HG03095 (cell line): Measurements from ENCODE around the gene GRIPAP1.

Experiments used
- ATAC-seq: cut with Tn5 transposase; IDR thresholded peaks from one replicate; pipeline ENCODE4 v1.9.1; 2021; ENCODE audit warnings: moderate library complexity; ENCODE audit not compliant: unreplicated experiment

Gene GRIPAP1, protein sequence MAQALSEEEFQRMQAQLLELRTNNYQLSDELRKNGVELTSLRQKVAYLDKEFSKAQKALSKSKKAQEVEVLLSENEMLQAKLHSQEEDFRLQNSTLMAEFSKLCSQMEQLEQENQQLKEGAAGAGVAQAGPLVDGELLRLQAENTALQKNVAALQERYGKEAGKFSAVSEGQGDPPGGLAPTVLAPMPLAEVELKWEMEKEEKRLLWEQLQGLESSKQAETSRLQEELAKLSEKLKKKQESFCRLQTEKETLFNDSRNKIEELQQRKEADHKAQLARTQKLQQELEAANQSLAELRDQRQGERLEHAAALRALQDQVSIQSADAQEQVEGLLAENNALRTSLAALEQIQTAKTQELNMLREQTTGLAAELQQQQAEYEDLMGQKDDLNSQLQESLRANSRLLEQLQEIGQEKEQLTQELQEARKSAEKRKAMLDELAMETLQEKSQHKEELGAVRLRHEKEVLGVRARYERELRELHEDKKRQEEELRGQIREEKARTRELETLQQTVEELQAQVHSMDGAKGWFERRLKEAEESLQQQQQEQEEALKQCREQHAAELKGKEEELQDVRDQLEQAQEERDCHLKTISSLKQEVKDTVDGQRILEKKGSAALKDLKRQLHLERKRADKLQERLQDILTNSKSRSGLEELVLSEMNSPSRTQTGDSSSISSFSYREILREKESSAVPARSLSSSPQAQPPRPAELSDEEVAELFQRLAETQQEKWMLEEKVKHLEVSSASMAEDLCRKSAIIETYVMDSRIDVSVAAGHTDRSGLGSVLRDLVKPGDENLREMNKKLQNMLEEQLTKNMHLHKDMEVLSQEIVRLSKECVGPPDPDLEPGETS

GRCh38 chrX:49002091-49002935 is at the start of gene GRIPAP1:
Gene GRIPAP1, minus strand, starts transcription at chrX:49002264. Its CDS starts 35 bp downstream, at chrX:49002229.
- ATAC-seq = peak; percentile 73

DNA sequence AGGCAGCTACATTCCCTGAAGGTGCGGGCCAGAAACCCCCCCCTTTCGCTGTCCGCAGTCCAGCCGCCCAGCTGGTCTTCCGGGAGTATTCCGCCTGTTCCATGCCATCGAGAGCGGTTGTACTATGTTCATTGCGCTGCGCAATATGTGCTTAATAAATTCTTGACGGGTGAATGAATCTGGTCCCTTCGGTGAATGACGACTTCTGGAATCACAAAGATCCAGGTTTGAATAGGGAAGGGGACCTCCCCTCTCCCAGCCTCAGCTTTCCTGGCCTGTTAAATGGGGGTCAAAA is 41.9 kb upstream of the GRIPAP1 start:
- ATAC-seq = no peak

DNA sequence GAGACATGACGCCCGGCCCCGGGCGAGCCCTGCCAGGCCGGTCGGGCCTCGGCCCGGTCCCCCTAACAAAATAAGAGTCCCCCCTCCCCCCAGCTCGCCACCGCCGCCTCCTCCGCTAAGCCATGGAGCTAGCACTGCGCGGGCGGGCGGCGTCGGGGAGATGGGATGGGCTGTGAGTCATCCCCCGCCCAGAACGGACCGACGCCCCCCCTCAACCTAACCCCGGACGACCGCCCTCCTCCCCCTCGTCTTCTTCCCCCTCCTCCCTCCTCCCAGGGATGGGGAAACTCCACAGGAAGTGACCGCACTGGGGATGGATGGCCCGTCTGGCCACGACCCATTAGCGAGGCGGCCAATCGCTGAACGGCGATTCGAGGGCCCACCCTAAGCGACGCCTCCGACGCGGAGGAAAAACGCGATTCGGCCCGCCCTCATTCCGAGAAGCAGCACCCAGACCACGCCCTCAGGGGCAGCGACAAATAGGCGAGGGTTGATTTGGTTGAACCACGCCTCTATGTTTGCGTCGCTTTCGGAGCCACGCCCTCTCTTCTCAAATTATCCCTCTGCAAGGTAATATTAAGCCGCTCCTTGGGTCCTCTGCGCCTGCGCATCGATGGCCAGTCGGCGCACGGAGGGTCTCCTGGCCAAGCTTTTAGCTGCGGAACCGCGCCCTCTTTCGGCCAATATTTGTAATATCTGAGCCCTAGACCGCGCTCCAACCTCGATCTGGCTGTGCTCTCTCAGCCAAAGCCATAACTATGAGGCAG is 41.3 kb upstream of the GRIPAP1 start, which contains the start of gene TFE3:
Gene TFE3, minus strand, starts transcription at position 138 of the 767 bp plus-strand sequence. Its CDS starts 131 bp downstream, at position 7.
- ATAC-seq = peak; percentile 83

DNA sequence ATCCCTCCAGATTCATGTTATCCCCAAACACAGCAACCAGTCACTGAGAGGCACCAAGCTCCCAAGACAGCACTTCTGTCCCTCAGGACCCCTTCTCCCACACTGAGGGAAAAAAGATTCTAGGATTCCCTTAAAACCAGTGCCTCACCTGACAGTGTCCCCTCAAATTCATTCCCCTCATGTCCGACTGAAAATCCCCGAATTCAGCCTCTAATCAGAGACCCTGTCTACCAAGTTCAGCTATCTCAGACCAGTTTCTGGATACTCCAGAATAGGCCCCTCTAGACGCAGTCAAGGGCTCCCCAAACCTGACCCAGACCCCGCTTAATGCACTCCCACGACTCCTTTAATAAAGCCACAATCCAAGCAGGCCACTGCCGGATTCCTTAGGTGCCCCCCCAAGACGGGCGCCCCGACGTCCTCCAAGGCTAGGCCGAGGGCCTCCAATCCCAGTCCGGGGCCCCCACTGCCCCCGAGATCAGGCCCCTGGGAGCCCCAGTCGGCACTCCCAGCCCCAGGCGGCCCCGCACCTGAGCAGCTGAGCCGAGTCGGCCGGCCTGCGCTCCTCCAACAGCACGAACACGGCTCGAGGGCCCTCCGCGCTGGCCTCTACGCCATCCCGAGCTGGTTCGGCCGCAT is 40.6 kb upstream of the GRIPAP1 start:
- no peak for ATAC-seq

DNA sequence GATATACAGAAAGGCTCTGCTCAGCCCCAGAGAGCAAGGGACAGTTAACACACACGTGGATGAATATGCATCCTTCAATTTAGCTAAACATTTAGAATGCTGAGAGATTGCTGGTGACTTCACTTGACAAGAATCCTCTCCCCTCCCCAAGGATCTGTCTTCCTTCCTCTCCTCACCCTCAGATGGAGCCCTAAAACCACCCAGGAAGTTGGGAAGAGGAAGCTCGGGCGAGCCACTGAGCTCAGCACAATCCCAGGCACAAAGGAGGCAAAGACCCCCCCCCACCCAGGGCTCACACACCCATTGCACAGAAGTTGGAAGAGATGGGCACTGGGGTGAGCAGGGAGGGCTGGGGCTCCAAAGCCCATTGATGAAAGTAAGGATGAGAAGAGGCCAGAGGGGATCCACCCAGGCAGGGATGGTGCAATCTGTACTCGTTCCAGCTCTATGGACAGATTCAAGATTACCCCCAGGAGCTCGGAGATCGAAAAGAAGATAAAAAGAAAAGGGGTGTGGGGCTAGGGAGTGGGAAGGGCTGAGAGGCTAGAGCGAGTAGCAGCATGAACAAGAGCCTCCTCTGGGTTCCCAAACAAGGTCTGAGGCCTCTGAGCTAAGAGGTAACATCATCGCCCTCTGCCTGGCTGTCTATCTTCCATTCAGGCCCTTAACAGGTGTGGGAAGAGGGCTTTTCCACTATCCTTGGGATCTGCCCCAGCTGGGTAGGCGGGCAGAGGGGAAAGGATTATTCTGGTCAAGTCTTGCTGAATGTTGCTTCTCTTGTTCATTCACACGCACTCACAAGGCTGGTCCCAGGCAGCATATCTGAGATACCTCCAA is 39.9 kb upstream of the GRIPAP1 start:
- ATAC-seq = no peak

DNA sequence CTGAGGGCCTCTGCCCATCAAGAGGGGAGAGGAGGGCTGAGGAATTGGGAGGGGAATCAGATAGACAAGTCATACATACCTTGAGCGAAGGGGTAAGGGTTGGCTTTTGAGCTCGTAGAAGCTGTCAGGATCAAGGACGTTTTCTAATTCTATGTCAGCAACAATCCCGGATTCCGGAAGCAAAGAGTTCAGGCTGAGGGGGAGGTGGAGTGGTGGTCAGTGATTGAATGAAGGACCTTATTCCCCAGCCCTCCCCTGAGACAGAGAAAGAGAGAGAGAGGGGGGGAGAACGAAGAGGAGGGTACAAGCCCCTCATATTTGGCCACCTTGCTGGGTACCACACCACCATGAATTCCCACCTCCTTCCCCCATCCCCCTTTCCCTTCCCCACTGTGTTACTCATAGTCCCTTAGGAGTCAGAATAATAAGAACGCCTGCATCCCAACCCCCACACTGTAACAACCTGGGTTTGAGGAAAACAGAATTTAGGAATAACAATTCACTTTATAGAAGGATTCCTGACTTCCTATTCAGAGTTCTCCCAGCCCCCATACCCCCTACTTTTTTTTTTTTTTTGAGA is 38.4 kb upstream of the GRIPAP1 start:
- ATAC-seq = no peak

DNA sequence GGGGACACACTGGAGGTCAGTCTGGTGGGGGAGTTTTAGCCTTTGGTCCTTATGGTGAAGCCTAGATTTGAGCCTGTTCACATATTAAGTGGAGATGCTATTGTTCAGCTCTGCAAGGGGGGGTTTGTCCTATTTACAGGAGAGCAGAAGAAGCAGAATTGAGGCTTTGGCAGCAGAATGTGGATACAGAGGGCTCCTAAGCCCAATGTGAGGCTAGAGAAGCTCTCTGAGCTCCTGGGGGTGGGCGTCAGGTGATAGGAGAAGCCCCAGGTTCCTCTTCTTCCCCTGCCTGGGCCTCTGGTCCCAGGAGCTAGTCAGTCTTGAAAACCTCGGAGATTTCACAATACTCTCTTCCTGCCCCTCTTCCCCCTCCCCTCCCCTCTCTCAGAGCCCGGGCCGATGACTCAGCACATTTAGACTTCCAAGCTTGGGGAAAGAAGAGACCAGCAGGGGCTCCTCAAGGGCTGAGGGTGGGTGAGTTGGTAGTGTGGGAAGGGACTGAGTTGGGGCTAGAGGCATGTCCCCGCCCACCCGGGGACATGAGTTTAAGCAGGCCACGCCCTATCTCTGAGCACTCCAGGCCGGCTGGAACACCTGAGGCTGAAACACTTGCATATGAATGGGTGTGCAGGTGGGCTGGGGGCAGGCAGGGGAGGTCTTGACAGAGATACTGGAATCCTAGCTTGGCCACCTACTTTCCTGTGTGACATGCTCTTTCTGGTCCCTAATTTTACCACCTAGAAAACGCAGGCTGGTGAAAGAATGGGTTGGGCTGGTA is 37.7 kb upstream of the GRIPAP1 start:
- ATAC-seq = no peak

DNA sequence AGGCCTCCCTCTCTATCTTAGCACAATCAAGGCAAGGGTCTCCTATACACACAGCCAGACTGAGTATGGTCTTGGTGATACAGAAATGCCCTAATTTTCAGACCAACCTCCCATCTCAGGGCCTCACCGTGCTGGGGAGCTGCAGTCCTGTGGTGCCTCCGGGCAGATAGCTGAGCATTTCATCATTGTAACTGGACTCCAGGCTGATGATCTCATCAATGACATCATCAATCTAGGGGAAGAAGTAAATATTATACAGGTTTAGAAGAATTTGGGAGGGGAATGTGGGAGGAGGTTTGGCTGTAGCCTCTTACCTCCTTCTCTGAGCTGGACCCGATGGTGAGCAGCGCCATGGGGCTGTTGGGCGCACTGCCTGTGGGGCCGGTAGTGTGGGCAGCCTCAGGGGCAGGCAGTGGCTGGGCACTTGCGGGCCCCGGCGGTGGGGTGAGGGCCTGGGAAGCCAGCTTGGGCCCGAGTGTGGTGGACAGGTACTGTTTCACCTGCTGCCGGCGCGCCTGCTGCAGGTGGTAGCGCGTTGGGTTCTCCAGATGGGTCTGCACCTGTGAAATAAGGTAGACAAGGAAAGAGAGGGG is 35.9 kb upstream of the GRIPAP1 start:
- ATAC-seq = no peak

GRCh38 chrX:49030283-49030682 is 28.2 kb upstream of the GRIPAP1 start:
- no peak for ATAC-seq

GRCh38 chrX:49029876-49030275 is 27.8 kb upstream of the GRIPAP1 start:
- no peak for ATAC-seq

GRCh38 chrX:49019599-49020249 is 17.7 kb upstream of the GRIPAP1 start:
- ATAC-seq = no peak

DNA sequence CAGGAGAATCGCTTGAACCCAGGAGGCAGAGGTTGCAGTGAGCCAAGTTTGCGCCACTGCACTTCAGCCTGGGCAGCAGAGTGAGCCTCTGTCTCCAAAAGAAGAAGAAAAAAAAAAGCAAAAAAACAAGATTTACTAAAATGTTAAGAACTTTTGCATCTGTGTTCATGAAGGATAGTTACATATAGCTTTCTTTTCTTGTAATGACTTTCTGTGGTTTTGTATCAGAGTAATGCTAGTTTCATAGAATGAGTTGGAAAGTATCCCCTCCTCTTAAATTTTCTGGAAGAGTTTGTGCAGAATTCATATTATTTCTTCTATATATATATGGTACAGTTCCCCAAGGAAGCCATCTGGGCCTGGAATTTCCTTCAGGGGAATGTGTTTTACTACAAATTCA is 17.0 kb upstream of the GRIPAP1 start:
- no peak for ATAC-seq

GRCh38 chrX:49003696-49004095 is 1.6 kb upstream of the GRIPAP1 start:
- ATAC-seq = no peak

DNA sequence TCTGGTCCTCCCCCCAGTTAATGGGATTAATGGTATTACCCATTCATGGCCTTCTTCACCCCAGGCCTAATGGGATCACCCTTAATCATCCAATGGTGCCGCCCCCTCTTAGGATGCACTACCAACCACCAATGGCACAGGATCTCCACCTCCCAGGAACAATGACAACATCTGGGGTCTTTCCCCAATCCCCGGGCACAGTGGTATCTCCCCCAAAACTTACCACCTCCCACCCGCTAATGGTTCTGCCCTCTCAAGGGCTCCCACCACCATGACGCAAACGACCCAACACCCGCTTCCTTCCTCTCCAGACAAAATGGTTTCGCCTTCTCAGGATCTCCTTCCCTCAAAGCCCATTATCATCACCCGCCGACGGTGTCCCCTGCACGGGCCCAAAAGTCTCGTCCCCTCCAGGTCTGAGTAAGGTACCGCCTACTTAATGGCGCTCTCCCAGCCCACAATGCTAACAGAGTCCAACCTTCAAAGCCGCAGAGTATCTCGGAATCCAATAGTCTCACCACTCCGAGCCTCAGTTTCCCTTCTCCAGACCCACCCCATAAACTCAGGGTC is 458 bp downstream of the GRIPAP1 start:
- ATAC-seq = peak; percentile 27

- ATAC-seq = no peak
These were observed 1.4 kb downstream of the GRIPAP1 start for GRCh38 chrX:49000636-49001035.

- no peak for ATAC-seq
These were observed 3.0 kb downstream of the GRIPAP1 start for GRCh38 chrX:48999030-48999429.

GRCh38 chrX:48998391-48998790 is 3.7 kb downstream of the GRIPAP1 start:
- ATAC-seq = no peak
